ENCODE data around the gene RARS2. TPM values are rescaled to one million over a fixed set of nuclear protein-coding genes. Genes with fewer than 3 reads are reported as not detected.

RARS2 gene
- total and polyA plus RNA-seq, 9 of the 15 experiments (the other 6 are each of a cell fraction or from before 2014, with no cell fraction given): 30.0 to 92.7 (median 43.4) TPM

- TF ChIP-seq EGR1 (conservative IDR thresholded peaks at IDR 0.05): peak; percentile 97
- peak; percentile 83 to 84 for TF ChIP-seq NRF1 (conservative IDR thresholded peaks at IDR 0.05 in 1 of 2, IDR thresholded peaks at IDR 0.05 in 1 of 2)
- TF ChIP-seq SP1 (CRISPR knock-in tag; IDR thresholded peaks at IDR 0.05): peak; percentile 83
- no peak for TF ChIP-seq RBM17 (IDR thresholded peaks at IDR 0.05; ENCODE audit: borderline replicate concordance, low read depth, low read length)
- 0 out of 2 replicates have a peak, but pooled peaks have one; percentile 47 for TF ChIP-seq PHF21A (IDR thresholded peaks at IDR 0.05; ENCODE audit: borderline replicate concordance, low read depth)
- no peak for TF ChIP-seq HDAC3 (IDR thresholded peaks at IDR 0.05; ENCODE audit: borderline replicate concordance, partially characterized antibody)
- TF ChIP-seq ZNF668 (CRISPR knock-in tag; IDR thresholded peaks at IDR 0.05): no peak
- no peak for TF ChIP-seq MXD1 (CRISPR knock-in tag; IDR thresholded peaks at IDR 0.05; ENCODE audit: borderline replicate concordance, poor library complexity, severe bottlenecking)
- no peak for TF ChIP-seq SREBF1 (IDR thresholded peaks at IDR 0.05; ENCODE audit: borderline replicate concordance, low read depth, low read length)
- peak; percentile 77; the same call in 1 of the 2 replicates for TF ChIP-seq XRCC5 (IDR thresholded peaks at IDR 0.05; ENCODE audit: low read depth, low read length)
- no peak for TF ChIP-seq PCBP2 (IDR thresholded peaks at IDR 0.05; ENCODE audit: low read depth, low read length, poor library complexity, severe bottlenecking)
- no peak for TF ChIP-seq PTBP1 (IDR thresholded peaks at IDR 0.05; ENCODE audit: low read depth, low read length)
- no peak for TF ChIP-seq ZNF324 (CRISPR knock-in tag; IDR thresholded peaks at IDR 0.05)
- no peak for TF ChIP-seq ZFP36 (IDR thresholded peaks at IDR 0.05; ENCODE audit: low read depth, low read length, partially characterized antibody)
- peak; percentile 87 for TF ChIP-seq HCFC1 (IDR thresholded peaks at IDR 0.05; ENCODE audit: low read depth, low read length)
- TF ChIP-seq HDGF (IDR thresholded peaks at IDR 0.05): no peak
- TF ChIP-seq POLR2AphosphoS5 (IDR thresholded peaks at IDR 0.05; ENCODE audit: control insufficient read depth, insufficient read depth, low read depth, low read length): peak; percentile 50; the same call in 1 of the 2 replicates
- TF ChIP-seq ZZZ3 (IDR thresholded peaks at IDR 0.05): 0 out of 2 replicates have a peak, but pooled peaks have one; percentile 68
- TF ChIP-seq LCOR (CRISPR knock-in tag; IDR thresholded peaks at IDR 0.05): peak; percentile 96
- no peak for TF ChIP-seq ATF1 (CRISPR knock-in tag; IDR thresholded peaks at IDR 0.05)
- TF ChIP-seq ATF1 (tag; IDR thresholded peaks at IDR 0.05): peak; percentile 86
- no peak for TF ChIP-seq SAFB2 (IDR thresholded peaks at IDR 0.05; ENCODE audit: borderline replicate concordance, low read depth, low read length, severe bottlenecking)
- TF ChIP-seq POLR2AphosphoS2 (IDR thresholded peaks at IDR 0.05; ENCODE audit: low read length): no peak
- peak; percentile 91 for TF ChIP-seq SP2 (IDR thresholded peaks at IDR 0.05; ENCODE audit: extremely low read depth, low read depth, low read length, poor library complexity, severe bottlenecking)
- TF ChIP-seq PCBP1 (IDR thresholded peaks at IDR 0.05; ENCODE audit: low read depth, low read length, poor library complexity, severe bottlenecking): peak; percentile 30
- TF ChIP-seq NFIC (IDR thresholded peaks at IDR 0.05): peak; percentile 60
- peak; percentile 66 for TF ChIP-seq E2F8 (IDR thresholded peaks at IDR 0.05; ENCODE audit: low read depth, partially characterized antibody)
Observed at GRCh38 chr6:87472525-87473418, 117.0 kb downstream of the RARS2 start, which contains the start of gene SLC35A1 (continued).

All from K562 (cell line).